ENCODE measurements around the gene C4orf50. TPM values are rescaled to one million over a fixed set of nuclear protein-coding genes. Genes with fewer than 3 reads are reported as not detected.

Gene C4orf50
- total RNA-seq, 1 experiment from 2014 or later: 0.17 TPM

DNA sequence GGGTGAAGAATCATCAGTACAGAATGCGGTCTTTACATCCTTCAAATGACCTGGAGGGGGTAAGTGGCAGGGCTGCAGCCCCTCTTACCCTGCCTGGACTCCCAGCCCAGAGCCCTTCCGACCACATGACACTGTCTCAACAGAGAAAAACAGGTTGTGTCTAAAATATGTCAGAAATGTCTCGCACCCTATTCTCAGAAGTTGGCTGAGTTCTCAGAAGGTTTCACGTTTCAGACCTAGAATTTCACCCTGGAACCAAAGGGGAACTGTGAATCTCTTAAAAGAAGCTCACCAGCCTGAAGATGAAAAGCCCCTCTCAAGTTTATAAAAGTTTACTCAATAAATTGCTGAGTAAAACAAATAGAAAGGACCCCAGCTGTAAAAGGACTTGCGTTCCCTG lies 118.3 kb downstream of the C4orf50 start:
- Histone ChIP-seq H3K9ac (ENCODE audit: extremely low read depth, insufficient read length, low read length) (no peak overlapping the region), H3K23me2 (ENCODE audit: insufficient read length, low read depth, low read length, poor library complexity, severe bottlenecking) (no peaks in the 10 kb centered on the region), H3K79me1 (ENCODE audit: insufficient read depth, low read depth, low read length, poor library complexity, severe bottlenecking) (no peaks in the 10 kb centered on the region), H2AK5ac (ENCODE audit: insufficient read length, low read length) (no peak overlapping the region), H3K14ac (ENCODE audit: insufficient read depth, low read length) (no peak overlapping the region), H4K8ac (replicated peaks; ENCODE audit: insufficient read length, low read depth, low read length) (no peak overlapping the region), H4K91ac (ENCODE audit: insufficient read length, low read depth, low read length) (no peak overlapping the region), H4K5ac (ENCODE audit: insufficient read length, low read depth, low read length) (no peak overlapping the region), H4K20me1 (ENCODE audit: control insufficient read depth, insufficient read depth, insufficient read length) (no peaks in the 10 kb centered on the region), H2BK20ac (ENCODE audit: low read depth, low read length, poor library complexity, severe bottlenecking) (no peak overlapping the region), H3K4ac (ENCODE audit: low read depth, low read length) (no peak overlapping the region), H2BK15ac (ENCODE audit: low read depth, low read length) (no peak overlapping the region), H2BK5ac (ENCODE audit: insufficient read length, low read length) (no peak overlapping the region), H3T11ph (ENCODE audit: low read length) (no peak overlapping the region), H2BK120ac (ENCODE audit: low read depth, low read length, poor library complexity, severe bottlenecking) (no peak overlapping the region), H3K4me2 (ENCODE audit: insufficient read depth, insufficient read length, low read length) (no peak overlapping the region), H2AFZ (ENCODE audit: low read length) (no peak overlapping the region), H3K23ac (ENCODE audit: insufficient read length, low read depth, low read length) (no peak overlapping the region), H3K56ac (ENCODE audit: insufficient read length, low read depth, low read length) (no peak overlapping the region), H3K27me3 (ENCODE audit: insufficient read depth, low read length) (no peaks in the 10 kb centered on the region; the same call in 1 of the 2 replicates), H2BK12ac (ENCODE audit: insufficient read length, low read depth, low read length) (no peak overlapping the region), H3K79me2 (ENCODE audit: insufficient read depth, low read length) (no peaks in the 10 kb centered on the region), H3K4me1 (ENCODE audit: insufficient read depth, low read length) (peaks cover 2% of the 10 kb centered on the region; the same call in 1 of the 2 replicates), H3K9me3 (ENCODE audit: control insufficient read depth, low read depth, low read length) (no peaks in the 10 kb centered on the region), H3K27ac (ENCODE audit: insufficient read length, low read depth, low read length) (no peak overlapping the region), H3K18ac (ENCODE audit: insufficient read length, low read depth, low read length) (no peak overlapping the region)
- H3K9me3 Mint-ChIP-seq: peaks cover 5 to 10% of the 10 kb centered on the region in 2 experiments
- TF ChIP-seq, protein P1, sequence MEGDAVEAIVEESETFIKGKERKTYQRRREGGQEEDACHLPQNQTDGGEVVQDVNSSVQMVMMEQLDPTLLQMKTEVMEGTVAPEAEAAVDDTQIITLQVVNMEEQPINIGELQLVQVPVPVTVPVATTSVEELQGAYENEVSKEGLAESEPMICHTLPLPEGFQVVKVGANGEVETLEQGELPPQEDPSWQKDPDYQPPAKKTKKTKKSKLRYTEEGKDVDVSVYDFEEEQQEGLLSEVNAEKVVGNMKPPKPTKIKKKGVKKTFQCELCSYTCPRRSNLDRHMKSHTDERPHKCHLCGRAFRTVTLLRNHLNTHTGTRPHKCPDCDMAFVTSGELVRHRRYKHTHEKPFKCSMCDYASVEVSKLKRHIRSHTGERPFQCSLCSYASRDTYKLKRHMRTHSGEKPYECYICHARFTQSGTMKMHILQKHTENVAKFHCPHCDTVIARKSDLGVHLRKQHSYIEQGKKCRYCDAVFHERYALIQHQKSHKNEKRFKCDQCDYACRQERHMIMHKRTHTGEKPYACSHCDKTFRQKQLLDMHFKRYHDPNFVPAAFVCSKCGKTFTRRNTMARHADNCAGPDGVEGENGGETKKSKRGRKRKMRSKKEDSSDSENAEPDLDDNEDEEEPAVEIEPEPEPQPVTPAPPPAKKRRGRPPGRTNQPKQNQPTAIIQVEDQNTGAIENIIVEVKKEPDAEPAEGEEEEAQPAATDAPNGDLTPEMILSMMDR (conservative IDR thresholded peaks at IDR 0.05): no peak
- H3K27me3 Mint-ChIP-seq (ENCODE audit: low read depth): peaks cover 98% of the 10 kb centered on the region
- H3K4me3 Mint-ChIP-seq: no peak overlapping the region
- H3K27ac Mint-ChIP-seq: no peak overlapping the region
- no CpG with 5 or more reads among the region's 5 CpGs for WGBS (ENCODE audit: extremely low coverage, insufficient read length, low lambda C conversion rate)
- DNase-seq: no peak
- peaks cover 39 to 43% of the 10 kb centered on the region in 2 experiments for H3K4me1 Mint-ChIP-seq
- peaks cover 0 to 9% (median 3%) of the 10 kb centered on the region in 3 experiments; a peak in 4 of 7 replicates for H3K36me3 Mint-ChIP-seq (ENCODE audit: insufficient read depth in 1 of 3, low read depth in 3 of 3)

All from H9 (cell line).